HEK293 (cell line): ENCODE data around the gene WDR53.
A peak's percentile ranks its signal among the peaks of the same experiment; 100 is the strongest.

ENCODE experiments used
- CTCF ChIA-PET: fragments of 350-600 bp; formaldehyde crosslinking; extraction: SDS; loops from one replicate; lab custom pipeline; 2021; ENCODE audit warnings: antibody characterized with exemption; lab: Yijun Ruan, JAX
- POLR2A ChIA-PET: fragments of 300-600 bp; formaldehyde crosslinking; extraction: SDS; loops from one replicate; lab custom pipeline; 2020; ENCODE audit warnings: antibody characterized with exemption, inconsistent platforms; lab: Yijun Ruan, JAX
- H3K27ac ChIP-seq: fragments of 200-500 bp; sonication (Bioruptor generic); 2 replicates; pipeline ENCODE4 v1.5.1; 2014; ENCODE audit warnings: low read depth, low read length, control low read depth, inconsistent platforms; ENCODE audit errors: extremely low read depth
- H3K36me3 ChIP-seq, 2 experiments: fragments of 200-500 bp in 1 of 2; sonication (Bioruptor generic) in 1 of 2; 1 replicate in 1 of 2; 2 replicates in 1 of 2; pipeline ENCODE4 v1.5.1; 2014 to 2017; ENCODE audit warnings: inconsistent platforms in 2 of 2, low read length in 2 of 2; ENCODE audit not compliant: control insufficient read depth in 2 of 2, insufficient read depth in 1 of 2
- H3K4me1 ChIP-seq: fragments of 200-500 bp; sonication (Bioruptor generic); 2 replicates; pipeline ENCODE4 v1.5.1; 2014; ENCODE audit warnings: mild to moderate bottlenecking, low read length, inconsistent platforms; ENCODE audit not compliant: control insufficient read depth, insufficient read depth
- H3K4me3 ChIP-seq: 2 replicates; pipeline ENCODE4 v1.5.1; 2011; ENCODE audit warnings: low read depth, mild to moderate bottlenecking, control low read depth, low read length, moderate library complexity
- H3K9me3 ChIP-seq: fragments of 200-500 bp; sonication (Bioruptor generic); 2 replicates; pipeline ENCODE4 v1.5.1; 2014; ENCODE audit warnings: low read depth, low read length, inconsistent platforms; ENCODE audit not compliant: control insufficient read depth, insufficient read depth
- GLI4 ChIP-seq: fragments of 450-650 bp; formaldehyde crosslinking; IDR thresholded peaks from 2 replicates; pipeline ENCODE4 v1.5.1; 2016; ENCODE audit warnings: missing biosample characterization, missing genetic modification characterization
- GLIS1 ChIP-seq: fragments of 450-650 bp; formaldehyde crosslinking; IDR thresholded peaks from 2 replicates; pipeline ENCODE4 v1.5.1; 2016; ENCODE audit warnings: missing biosample characterization, missing genetic modification characterization
- GLIS2 ChIP-seq: fragments of 450-650 bp; formaldehyde crosslinking; IDR thresholded peaks from 2 replicates; pipeline ENCODE4 v1.5.1; 2016; ENCODE audit warnings: missing biosample characterization, missing genetic modification characterization
- IKZF3 ChIP-seq: fragments of 450-650 bp; IDR thresholded peaks from 2 replicates; pipeline ENCODE4 v1.5.0; 2018; ENCODE audit warnings: missing biosample characterization, mild to moderate bottlenecking, missing genetic modification characterization, moderate library complexity
- KLF10 ChIP-seq: fragments of 450-650 bp; IDR thresholded peaks from 2 replicates; pipeline ENCODE4 v1.5.1; 2018; ENCODE audit warnings: missing biosample characterization, mild to moderate bottlenecking, missing genetic modification characterization
- SCRT1 ChIP-seq: fragments of 450-650 bp; formaldehyde crosslinking; IDR thresholded peaks from 2 replicates; pipeline ENCODE4 v1.5.1; 2016; ENCODE audit warnings: missing biosample characterization, missing genetic modification characterization, borderline replicate concordance
- SETDB1 ChIP-seq: IDR thresholded peaks from one replicate; pipeline ENCODE4 v1.6.1; 2017; ENCODE audit warnings: mild to moderate bottlenecking, low read length, moderate library complexity, mixed read lengths; ENCODE audit not compliant: insufficient read length
- SP2 ChIP-seq: fragments of 450-650 bp; formaldehyde crosslinking; IDR thresholded peaks from 2 replicates; pipeline ENCODE4 v1.5.1; 2016; ENCODE audit warnings: missing biosample characterization, missing genetic modification characterization
- TCF7L2 ChIP-seq: IDR thresholded peaks from 2 replicates; pipeline ENCODE4 v1.6.1; 2011; ENCODE audit warnings: low read depth, mild to moderate bottlenecking, inconsistent platforms, low read length, moderate library complexity, borderline replicate concordance
- ZBTB17 ChIP-seq: fragments of 450-650 bp; formaldehyde crosslinking; IDR thresholded peaks from 2 replicates; pipeline ENCODE4 v1.5.1; 2016; ENCODE audit warnings: missing biosample characterization, missing genetic modification characterization
- ZBTB8A ChIP-seq: fragments of 450-650 bp; formaldehyde crosslinking; IDR thresholded peaks from 2 replicates; pipeline ENCODE4 v1.5.1; 2016; ENCODE audit warnings: missing biosample characterization, missing genetic modification characterization
- ZEB2 ChIP-seq: fragments of 450-650 bp; formaldehyde crosslinking; IDR thresholded peaks from 2 replicates; pipeline ENCODE4 v1.5.1; 2016; ENCODE audit warnings: missing biosample characterization, missing genetic modification characterization
- ZFP69B ChIP-seq: fragments of 450-650 bp; formaldehyde crosslinking; IDR thresholded peaks from 2 replicates; pipeline ENCODE4 v1.5.1; 2016; ENCODE audit warnings: missing biosample characterization, missing genetic modification characterization
- ZIC2 ChIP-seq: fragments of 450-650 bp; formaldehyde crosslinking; IDR thresholded peaks from 2 replicates; pipeline ENCODE4 v1.5.1; 2016; ENCODE audit warnings: missing biosample characterization, missing genetic modification characterization
- ZNF169 ChIP-seq: fragments of 450-650 bp; formaldehyde crosslinking; IDR thresholded peaks from 2 replicates; pipeline ENCODE4 v1.5.1; 2016; ENCODE audit warnings: missing biosample characterization, missing genetic modification characterization
- ZNF274 ChIP-seq, 2 experiments: fragments of 200-500 bp in 1 of 2; fragments of 450-650 bp in 1 of 2; sonication (Bioruptor generic) in 1 of 2; formaldehyde crosslinking in 1 of 2; IDR thresholded peaks; 2 replicates each; pipeline versions ENCODE4 v1.5.1 to v1.6.1; 2014 to 2016; ENCODE audit warnings: borderline replicate concordance in 1 of 2, inconsistent platforms in 1 of 2, low read length in 1 of 2, missing biosample characterization in 1 of 2, missing genetic modification characterization in 1 of 2
- ZNF350 ChIP-seq: fragments of 450-650 bp; formaldehyde crosslinking; IDR thresholded peaks from 2 replicates; pipeline ENCODE4 v1.5.0; 2017; ENCODE audit warnings: missing biosample characterization, mild to moderate bottlenecking, missing genetic modification characterization
- ZNF48 ChIP-seq: fragments of 450-650 bp; formaldehyde crosslinking; IDR thresholded peaks from 2 replicates; pipeline ENCODE4 v1.5.1; 2016; ENCODE audit warnings: missing biosample characterization, missing genetic modification characterization
- ZNF514 ChIP-seq: fragments of 450-650 bp; formaldehyde crosslinking; IDR thresholded peaks from 2 replicates; pipeline ENCODE4 v1.5.1; 2016; ENCODE audit warnings: missing biosample characterization, missing genetic modification characterization
- ZNF571 ChIP-seq: fragments of 450-650 bp; formaldehyde crosslinking; IDR thresholded peaks from 2 replicates; pipeline ENCODE4 v1.5.0; 2017; ENCODE audit warnings: missing biosample characterization, missing genetic modification characterization
- ZNF600 ChIP-seq: fragments of 450-650 bp; formaldehyde crosslinking; IDR thresholded peaks from 2 replicates; pipeline ENCODE4 v1.5.1; 2016; ENCODE audit warnings: missing biosample characterization, missing genetic modification characterization
- ZNF701 ChIP-seq: fragments of 450-650 bp; formaldehyde crosslinking; IDR thresholded peaks from 2 replicates; pipeline ENCODE4 v1.5.1; 2016; ENCODE audit warnings: missing biosample characterization, missing genetic modification characterization
- TF ChIP-seq, protein P1 (sequence below): fragments of 450-650 bp; formaldehyde crosslinking; IDR thresholded peaks from 2 replicates; pipeline ENCODE4 v1.5.1; 2016; ENCODE audit warnings: missing biosample characterization, missing genetic modification characterization
- TF ChIP-seq, protein P2 (sequence below): fragments of 450-650 bp; formaldehyde crosslinking; IDR thresholded peaks from 2 replicates; pipeline ENCODE4 v1.5.1; 2016; ENCODE audit warnings: missing biosample characterization, missing genetic modification characterization, borderline replicate concordance

The WDR53 gene

GRCh38 chr3:196533260-196533681 lies 35.1 kb downstream of the WDR53 start:
- ChIA-PET CTCF (no interaction called here), POLR2A (no interaction called here)
- H3K4me1 ChIP-seq = no peaks in the 10 kb centered on the region
- H3K4me3 ChIP-seq = no peak overlapping the region
- 0 out of 2 replicates have a peak, but pooled peaks have one; percentile 24 for TF ChIP-seq ZNF600
- peak; percentile 65 for TF ChIP-seq ZBTB8A (tag by site-specific recombination)
- peak; percentile 91 for TF ChIP-seq IKZF3 (tag by site-specific recombination)
- TF ChIP-seq, protein P1, sequence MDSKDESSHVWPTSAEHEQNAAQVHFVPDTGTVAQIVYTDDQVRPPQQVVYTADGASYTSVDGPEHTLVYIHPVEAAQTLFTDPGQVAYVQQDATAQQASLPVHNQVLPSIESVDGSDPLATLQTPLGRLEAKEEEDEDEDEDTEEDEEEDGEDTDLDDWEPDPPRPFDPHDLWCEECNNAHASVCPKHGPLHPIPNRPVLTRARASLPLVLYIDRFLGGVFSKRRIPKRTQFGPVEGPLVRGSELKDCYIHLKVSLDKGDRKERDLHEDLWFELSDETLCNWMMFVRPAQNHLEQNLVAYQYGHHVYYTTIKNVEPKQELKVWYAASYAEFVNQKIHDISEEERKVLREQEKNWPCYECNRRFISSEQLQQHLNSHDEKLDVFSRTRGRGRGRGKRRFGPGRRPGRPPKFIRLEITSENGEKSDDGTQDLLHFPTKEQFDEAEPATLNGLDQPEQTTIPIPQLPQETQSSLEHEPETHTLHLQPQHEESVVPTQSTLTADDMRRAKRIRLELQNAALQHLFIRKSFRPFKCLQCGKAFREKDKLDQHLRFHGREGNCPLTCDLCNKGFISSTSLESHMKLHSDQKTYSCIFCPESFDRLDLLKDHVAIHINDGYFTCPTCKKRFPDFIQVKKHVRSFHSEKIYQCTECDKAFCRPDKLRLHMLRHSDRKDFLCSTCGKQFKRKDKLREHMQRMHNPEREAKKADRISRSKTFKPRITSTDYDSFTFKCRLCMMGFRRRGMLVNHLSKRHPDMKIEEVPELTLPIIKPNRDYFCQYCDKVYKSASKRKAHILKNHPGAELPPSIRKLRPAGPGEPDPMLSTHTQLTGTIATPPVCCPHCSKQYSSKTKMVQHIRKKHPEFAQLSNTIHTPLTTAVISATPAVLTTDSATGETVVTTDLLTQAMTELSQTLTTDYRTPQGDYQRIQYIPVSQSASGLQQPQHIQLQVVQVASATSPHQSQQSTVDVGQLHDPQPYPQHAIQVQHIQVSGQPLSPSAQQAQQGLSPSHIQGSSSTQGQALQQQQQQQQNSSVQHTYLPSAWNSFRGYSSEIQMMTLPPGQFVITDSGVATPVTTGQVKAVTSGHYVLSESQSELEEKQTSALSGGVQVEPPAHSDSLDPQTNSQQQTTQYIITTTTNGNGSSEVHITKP = peak; percentile 22; the same call in 1 of the 2 replicates
- peak; percentile 62; the same call in 1 of the 2 replicates for TF ChIP-seq GLIS2 (tag by site-specific recombination)
- no peak for TF ChIP-seq ZNF48 (tag by site-specific recombination)
- 0 out of 2 replicates have a peak, but pooled peaks have one; percentile 16 for TF ChIP-seq TCF7L2
- TF ChIP-seq GLIS1 (tag by site-specific recombination) = peak; percentile 97
- peak; percentile 97 for TF ChIP-seq ZIC2
- peak; percentile 48; the same call in 1 of the 2 replicates for TF ChIP-seq ZBTB17
- TF ChIP-seq ZNF274 (IDR thresholded peaks at IDR 0.05; ENCODE audit: low read length) = no peak
- TF ChIP-seq ZNF274 (tag by site-specific recombination; IDR thresholded peaks at IDR 0.05; ENCODE audit: borderline replicate concordance) = no peak
- H3K9me3 ChIP-seq = no peaks in the 10 kb centered on the region
- no peak overlapping the region for H3K27ac ChIP-seq
- no peaks in the 10 kb centered on the region for H3K36me3 ChIP-seq

DNA sequence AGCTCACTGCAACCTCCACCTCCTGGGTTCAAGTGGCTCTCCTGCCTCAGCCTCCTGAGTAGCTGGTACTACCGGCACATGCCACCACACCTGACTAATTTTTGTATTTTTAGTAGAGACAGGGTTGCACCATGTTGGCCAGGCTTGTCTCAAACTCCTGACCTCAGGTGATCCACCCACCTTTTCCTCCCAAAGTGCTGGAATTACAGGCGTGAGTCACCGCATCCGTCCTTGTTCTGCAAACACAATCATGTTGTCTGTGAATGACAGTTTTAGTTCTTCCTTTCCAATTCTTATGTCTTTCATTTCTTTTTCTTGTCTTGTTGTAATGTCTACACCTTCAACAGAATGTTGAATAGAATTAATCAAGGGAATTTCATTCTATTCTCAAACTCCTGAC lies 36.9 kb downstream of the WDR53 start:
- no peak overlapping the region for H3K27ac ChIP-seq
- H3K4me3 ChIP-seq = no peak overlapping the region
- ChIA-PET POLR2A (no interaction called here), CTCF (no interaction called here)
- no peaks in the 10 kb centered on the region for H3K9me3 ChIP-seq
- no peak for TF ChIP-seq ZNF169 (tag by site-specific recombination)
- no peak for TF ChIP-seq KLF10 (tag by site-specific recombination)
- no peaks in the 10 kb centered on the region for H3K36me3 ChIP-seq
- no peaks in the 10 kb centered on the region for H3K4me1 ChIP-seq

DNA sequence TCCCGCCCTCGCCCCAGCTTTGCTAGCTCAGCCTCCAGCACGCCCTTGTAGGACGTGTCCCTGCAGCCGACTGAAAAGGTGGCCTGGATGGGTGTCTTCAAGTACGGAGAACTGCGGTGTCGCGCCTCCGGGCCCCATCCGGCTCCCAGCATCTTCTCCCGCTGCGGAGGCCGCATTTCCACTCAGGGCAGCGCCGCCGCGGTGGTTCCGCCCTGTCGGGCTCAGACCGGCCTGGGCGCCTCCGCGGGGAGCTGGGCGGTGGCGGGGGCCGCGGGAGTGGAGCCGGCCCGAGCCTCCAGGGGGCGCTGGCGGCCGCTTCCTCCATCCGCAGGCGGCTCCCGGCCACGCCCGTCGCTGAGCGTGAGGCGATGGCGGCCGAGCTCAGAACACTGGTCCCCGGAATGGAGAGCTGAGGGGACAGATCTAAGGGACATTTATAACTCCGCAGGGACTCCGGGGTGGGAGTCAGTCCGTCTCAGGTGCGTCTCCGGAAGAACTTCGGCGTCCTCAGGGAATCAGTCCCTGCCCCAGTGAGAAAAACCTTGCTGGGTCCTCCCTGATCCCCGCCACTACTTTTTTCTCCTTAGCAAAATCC lies 39.6 kb downstream of the WDR53 start:
- Histone ChIP-seq H3K27ac (no peak overlapping the region), H3K4me1 (no peaks in the 10 kb centered on the region), H3K4me3 (no peak overlapping the region), H3K9me3 (no peaks in the 10 kb centered on the region), H3K36me3 (no peaks in the 10 kb centered on the region)
- CTCF ChIA-PET = interaction anchor here (0.5 to 1.1 kb wide), 7 partner anchors 43 to 1248 kb away, joined by 3 to 4 read pairs (median 3); no protein-coding TSS in a partner anchor
- POLR2A ChIA-PET = no interaction called here
- TF ChIP-seq ZNF701 (tag by site-specific recombination) = no peak
- no peak for TF ChIP-seq GLI4 (tag by site-specific recombination)
- TF ChIP-seq SCRT1 = no peak
- TF ChIP-seq ZFP69B = no peak
- TF ChIP-seq ZNF350 (tag by site-specific recombination) = no peak
- no peak for TF ChIP-seq ZEB2
- TF ChIP-seq SP2 (tag by site-specific recombination) = no peak
- TF ChIP-seq SETDB1 = no peak
- no peak for TF ChIP-seq ZNF514
- no peak for TF ChIP-seq ZNF571 (tag by site-specific recombination)
- TF ChIP-seq, protein P2, sequence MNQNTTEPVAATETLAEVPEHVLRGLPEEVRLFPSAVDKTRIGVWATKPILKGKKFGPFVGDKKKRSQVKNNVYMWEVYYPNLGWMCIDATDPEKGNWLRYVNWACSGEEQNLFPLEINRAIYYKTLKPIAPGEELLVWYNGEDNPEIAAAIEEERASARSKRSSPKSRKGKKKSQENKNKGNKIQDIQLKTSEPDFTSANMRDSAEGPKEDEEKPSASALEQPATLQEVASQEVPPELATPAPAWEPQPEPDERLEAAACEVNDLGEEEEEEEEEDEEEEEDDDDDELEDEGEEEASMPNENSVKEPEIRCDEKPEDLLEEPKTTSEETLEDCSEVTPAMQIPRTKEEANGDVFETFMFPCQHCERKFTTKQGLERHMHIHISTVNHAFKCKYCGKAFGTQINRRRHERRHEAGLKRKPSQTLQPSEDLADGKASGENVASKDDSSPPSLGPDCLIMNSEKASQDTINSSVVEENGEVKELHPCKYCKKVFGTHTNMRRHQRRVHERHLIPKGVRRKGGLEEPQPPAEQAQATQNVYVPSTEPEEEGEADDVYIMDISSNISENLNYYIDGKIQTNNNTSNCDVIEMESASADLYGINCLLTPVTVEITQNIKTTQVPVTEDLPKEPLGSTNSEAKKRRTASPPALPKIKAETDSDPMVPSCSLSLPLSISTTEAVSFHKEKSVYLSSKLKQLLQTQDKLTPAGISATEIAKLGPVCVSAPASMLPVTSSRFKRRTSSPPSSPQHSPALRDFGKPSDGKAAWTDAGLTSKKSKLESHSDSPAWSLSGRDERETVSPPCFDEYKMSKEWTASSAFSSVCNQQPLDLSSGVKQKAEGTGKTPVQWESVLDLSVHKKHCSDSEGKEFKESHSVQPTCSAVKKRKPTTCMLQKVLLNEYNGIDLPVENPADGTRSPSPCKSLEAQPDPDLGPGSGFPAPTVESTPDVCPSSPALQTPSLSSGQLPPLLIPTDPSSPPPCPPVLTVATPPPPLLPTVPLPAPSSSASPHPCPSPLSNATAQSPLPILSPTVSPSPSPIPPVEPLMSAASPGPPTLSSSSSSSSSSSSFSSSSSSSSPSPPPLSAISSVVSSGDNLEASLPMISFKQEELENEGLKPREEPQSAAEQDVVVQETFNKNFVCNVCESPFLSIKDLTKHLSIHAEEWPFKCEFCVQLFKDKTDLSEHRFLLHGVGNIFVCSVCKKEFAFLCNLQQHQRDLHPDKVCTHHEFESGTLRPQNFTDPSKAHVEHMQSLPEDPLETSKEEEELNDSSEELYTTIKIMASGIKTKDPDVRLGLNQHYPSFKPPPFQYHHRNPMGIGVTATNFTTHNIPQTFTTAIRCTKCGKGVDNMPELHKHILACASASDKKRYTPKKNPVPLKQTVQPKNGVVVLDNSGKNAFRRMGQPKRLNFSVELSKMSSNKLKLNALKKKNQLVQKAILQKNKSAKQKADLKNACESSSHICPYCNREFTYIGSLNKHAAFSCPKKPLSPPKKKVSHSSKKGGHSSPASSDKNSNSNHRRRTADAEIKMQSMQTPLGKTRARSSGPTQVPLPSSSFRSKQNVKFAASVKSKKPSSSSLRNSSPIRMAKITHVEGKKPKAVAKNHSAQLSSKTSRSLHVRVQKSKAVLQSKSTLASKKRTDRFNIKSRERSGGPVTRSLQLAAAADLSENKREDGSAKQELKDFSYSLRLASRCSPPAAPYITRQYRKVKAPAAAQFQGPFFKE (tag by site-specific recombination) = no peak
